ENCODE results near the gene NETO2.
A peak's percentile ranks its signal among the peaks of the same experiment; 100 is the strongest.

- no peak for TF ChIP-seq POLR2AphosphoS5 (IDR thresholded peaks at IDR 0.05; ENCODE audit: insufficient read depth, low read depth, low read length)
- TF ChIP-seq, protein P1, sequence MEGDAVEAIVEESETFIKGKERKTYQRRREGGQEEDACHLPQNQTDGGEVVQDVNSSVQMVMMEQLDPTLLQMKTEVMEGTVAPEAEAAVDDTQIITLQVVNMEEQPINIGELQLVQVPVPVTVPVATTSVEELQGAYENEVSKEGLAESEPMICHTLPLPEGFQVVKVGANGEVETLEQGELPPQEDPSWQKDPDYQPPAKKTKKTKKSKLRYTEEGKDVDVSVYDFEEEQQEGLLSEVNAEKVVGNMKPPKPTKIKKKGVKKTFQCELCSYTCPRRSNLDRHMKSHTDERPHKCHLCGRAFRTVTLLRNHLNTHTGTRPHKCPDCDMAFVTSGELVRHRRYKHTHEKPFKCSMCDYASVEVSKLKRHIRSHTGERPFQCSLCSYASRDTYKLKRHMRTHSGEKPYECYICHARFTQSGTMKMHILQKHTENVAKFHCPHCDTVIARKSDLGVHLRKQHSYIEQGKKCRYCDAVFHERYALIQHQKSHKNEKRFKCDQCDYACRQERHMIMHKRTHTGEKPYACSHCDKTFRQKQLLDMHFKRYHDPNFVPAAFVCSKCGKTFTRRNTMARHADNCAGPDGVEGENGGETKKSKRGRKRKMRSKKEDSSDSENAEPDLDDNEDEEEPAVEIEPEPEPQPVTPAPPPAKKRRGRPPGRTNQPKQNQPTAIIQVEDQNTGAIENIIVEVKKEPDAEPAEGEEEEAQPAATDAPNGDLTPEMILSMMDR (IDR thresholded peaks at IDR 0.05; ENCODE audit: extremely low read depth in 1 of 2, insufficient read depth in 1 of 2, low read depth in 1 of 2, low read length in 2 of 2), result peak; percentile 94 to 96
- TF ChIP-seq POLR2A (IDR thresholded peaks at IDR 0.05; ENCODE audit: low read depth, low read length), result no peak
- TF ChIP-seq JUN (IDR thresholded peaks at IDR 0.05; ENCODE audit: borderline replicate concordance, insufficient read depth, insufficient read length, low read depth), result no peak
Measured at GRCh38 chr16:47141773-47142485, 1.8 kb downstream of the NETO2 start.

All from endothelial cell of umbilical vein (primary cell).